ENCODE measurements around the gene LLGL2. TPM values are rescaled to one million over a fixed set of nuclear protein-coding genes. Genes with fewer than 3 reads are reported as not detected.
"Not testable (repeated sequence)": the region's sequence is repeated elsewhere in the genome, so short reads cannot be mapped to it uniquely, and the experiment has no call there.

LLGL2 gene
- total RNA-seq, 4 donors from 2014 or later, result 57.3 to 96.0 (median 79.6) TPM

DNA sequence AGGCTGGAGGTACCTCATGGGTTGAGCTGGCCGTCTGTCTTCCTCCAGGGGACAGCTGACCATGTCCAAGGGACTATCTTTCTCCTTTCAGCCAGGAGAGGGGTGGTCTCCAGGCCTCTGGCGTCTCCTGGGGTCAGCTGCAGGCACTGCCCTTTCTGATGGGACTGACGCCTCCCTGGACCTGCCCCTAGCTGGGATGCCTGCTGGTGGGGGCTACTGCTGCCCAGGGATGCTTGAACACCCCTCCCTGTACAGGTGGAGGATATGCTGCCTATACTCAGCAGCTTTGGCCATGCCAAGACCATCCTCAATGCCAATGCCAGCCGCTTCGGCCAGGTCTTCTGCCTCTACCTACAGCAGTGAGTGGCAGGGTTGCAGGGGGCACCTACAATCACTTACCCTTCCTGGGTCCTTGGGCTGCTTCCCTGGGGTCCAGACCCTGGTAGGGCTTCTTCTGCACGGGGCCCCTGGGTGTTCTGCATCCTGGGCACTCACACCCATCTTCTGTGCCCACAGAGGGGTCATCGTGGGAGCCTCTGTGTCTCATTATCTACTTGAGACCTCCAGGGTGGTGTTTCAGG is 66.3 kb downstream of the LLGL2 start:
- intact Hi-C loops (cut with DNase I; ENCODE audit: low total_unique reads), result loop anchor here (5.0 kb wide), 1 partner anchor 165 kb away; no protein-coding TSS in a partner anchor
- 86 to 89% methylated on average over 2 to 7 of the region's 7 CpGs for WGBS, 2 donors
- H3K4me3 ChIP-seq (ENCODE audit: low read depth, poor library complexity, severe bottlenecking), result no peak overlapping the region
- no peak for DNase-seq (ENCODE audit: low spot score in 2 of 2)
- TF ChIP-seq, protein P1, sequence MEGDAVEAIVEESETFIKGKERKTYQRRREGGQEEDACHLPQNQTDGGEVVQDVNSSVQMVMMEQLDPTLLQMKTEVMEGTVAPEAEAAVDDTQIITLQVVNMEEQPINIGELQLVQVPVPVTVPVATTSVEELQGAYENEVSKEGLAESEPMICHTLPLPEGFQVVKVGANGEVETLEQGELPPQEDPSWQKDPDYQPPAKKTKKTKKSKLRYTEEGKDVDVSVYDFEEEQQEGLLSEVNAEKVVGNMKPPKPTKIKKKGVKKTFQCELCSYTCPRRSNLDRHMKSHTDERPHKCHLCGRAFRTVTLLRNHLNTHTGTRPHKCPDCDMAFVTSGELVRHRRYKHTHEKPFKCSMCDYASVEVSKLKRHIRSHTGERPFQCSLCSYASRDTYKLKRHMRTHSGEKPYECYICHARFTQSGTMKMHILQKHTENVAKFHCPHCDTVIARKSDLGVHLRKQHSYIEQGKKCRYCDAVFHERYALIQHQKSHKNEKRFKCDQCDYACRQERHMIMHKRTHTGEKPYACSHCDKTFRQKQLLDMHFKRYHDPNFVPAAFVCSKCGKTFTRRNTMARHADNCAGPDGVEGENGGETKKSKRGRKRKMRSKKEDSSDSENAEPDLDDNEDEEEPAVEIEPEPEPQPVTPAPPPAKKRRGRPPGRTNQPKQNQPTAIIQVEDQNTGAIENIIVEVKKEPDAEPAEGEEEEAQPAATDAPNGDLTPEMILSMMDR (IDR thresholded peaks at IDR 0.05), result no peak
- no peak for TF ChIP-seq POLR2A (IDR thresholded peaks at IDR 0.05)

DNA sequence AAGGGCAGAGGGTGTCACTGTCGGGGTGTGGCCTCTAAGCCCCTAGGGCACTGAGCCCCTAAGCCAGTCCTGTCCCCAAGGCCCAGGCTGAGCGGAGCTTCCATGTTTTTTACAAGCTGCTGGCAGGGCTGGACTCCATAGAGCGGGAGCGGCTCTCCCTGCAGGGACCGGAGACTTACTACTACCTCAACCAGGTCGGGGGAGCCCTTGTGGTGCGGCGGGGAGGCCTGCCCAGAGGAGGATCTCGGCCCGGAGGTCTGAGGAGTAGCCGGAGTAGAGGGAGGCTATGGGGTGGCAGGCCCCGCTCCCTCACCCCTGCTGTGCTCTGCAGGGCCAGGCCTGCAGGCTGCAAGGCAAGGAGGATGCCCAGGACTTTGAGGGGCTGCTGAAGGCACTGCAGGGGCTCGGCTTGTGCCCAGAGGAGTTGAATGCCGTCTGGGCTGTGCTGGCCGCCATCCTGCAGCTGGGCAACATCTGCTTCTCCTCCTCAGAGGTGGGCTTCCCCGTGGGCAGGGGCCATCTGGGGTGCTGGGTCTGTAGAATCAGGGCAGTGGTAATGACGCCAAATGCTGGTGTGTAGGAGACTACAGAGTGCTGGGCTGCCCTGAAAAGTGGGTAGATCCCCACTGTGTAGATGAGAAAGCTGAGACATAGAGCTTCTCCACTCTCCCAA is 67.0 kb downstream of the LLGL2 start:
- TF ChIP-seq, protein P1 (IDR thresholded peaks at IDR 0.05), result no peak
- no peak for TF ChIP-seq POLR2A (IDR thresholded peaks at IDR 0.05)
- intact Hi-C loops (cut with DNase I; ENCODE audit: low total_unique reads), result loop anchor here (5.0 kb wide), 1 partner anchor 165 kb away; no protein-coding TSS in a partner anchor
- DNase-seq (ENCODE audit: low spot score in 2 of 2), result no peak
- no peak overlapping the region for H3K4me3 ChIP-seq (ENCODE audit: low read depth, poor library complexity, severe bottlenecking)
- WGBS, 2 donors, result 83 to 85% methylated on average over 14 to 16 of the region's 17 CpGs

DNA sequence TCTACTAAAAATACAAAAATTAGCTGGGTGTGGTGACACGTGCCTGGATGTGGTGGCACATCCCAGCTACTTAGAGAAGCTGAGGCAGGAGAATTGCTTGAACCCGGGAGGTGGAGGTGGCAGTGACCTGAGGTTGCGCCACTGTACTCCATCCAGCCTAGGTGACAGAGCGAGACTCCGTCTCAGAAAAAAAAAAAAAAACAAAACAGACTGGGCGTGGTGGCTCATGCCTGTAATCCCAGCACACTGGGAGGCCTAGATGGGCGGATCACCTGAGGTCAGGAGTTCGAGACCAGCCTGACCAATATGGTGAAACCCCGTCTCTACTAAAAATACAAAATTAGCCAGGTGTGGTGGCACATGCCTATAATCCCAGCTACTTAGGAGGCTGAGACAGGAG is 67.9 kb downstream of the LLGL2 start:
- WGBS, 2 donors, result 62 to 75% methylated on average over 9 of the region's 9 CpGs
- intact Hi-C loops (cut with DNase I; ENCODE audit: low total_unique reads), result loop anchor here (5.0 kb wide), 1 partner anchor 166 kb away; no protein-coding TSS in a partner anchor
- DNase-seq (ENCODE audit: low spot score in 2 of 2); H3K4me3 ChIP-seq (ENCODE audit: low read depth, poor library complexity, severe bottlenecking): not testable (repeated sequence)

DNA sequence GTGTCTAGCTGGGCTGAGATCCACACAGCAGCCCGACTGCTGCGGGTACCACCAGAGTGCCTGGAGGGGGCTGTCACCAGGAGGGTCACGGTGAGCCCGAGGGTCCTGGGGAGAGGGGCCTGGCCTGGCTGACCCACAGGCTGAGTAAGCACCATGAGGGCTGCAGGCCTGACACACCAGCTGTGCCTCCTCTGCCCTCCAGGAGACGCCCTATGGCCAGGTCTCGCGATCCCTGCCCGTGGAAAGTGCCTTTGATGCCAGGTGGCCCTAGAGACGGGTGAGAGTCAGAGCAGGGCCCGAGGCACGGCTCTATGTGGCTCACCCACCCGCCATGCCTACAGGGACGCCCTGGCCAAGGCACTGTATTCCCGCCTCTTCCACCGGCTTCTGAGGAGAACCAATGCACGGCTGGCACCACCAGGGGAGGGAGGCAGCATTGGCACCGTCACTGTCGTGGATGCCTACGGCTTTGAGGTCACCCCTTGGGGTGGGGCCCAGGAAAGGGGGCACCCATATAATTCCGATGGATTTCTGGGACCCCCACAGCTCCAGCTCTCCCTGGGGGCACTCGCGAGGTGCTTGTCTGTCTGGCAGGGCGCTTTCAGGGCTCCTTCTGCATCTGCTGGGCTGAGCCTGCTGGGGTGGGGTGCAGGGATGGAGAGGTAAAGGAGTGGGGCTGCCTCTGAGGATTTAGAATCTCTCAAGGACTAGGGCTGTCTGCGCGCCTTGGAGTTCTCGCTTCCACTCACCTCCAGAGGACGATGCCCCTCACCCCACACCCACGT is 69.2 kb downstream of the LLGL2 start:
- TF ChIP-seq POLR2A (IDR thresholded peaks at IDR 0.05), result no peak
- TF ChIP-seq, protein P1 (IDR thresholded peaks at IDR 0.05), result no peak
- 64 to 69% methylated on average over 23 to 28 of the region's 28 CpGs for WGBS, 2 donors
- intact Hi-C loops (cut with DNase I; ENCODE audit: low total_unique reads), result loop anchor here (5.0 kb wide), 1 partner anchor 167 kb away; no protein-coding TSS in a partner anchor
- DNase-seq (ENCODE audit: low spot score in 2 of 2), result no peak
- no peak overlapping the region for H3K4me3 ChIP-seq (ENCODE audit: low read depth, poor library complexity, severe bottlenecking)

DNA sequence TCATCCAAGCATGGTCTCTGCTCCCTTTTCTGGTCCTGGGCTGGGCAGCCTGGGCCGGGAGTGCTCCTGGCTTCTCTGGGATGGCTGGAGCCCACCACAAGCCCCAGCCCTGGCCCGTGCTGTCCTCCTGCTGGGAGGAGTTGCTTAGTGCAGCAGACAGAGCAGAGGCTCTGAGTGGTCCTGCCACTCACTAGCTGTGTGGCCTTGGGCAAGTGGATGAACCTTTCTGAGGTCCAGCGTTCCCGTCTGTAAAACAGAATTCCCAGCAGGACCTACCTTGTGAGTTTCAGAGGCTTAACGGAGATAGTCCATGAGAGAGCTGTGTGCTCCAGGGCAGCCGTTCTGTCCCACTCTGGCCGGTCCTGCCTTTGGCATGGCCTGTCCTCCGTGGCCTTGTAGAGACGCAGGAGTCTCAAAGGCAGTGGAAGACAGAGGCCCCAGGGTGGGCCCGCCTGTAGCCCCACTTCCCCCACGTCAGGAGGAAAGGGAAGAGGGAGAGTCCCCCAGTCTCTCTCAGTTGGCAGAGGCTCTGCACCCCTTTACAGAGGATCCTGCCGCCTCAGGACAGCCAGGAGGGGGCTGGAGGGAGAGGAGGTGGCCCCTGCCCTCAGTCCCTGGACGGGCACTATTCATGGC is 69.9 kb downstream of the LLGL2 start:
- no peak for DNase-seq (ENCODE audit: low spot score in 2 of 2)
- TF ChIP-seq POLR2A (IDR thresholded peaks at IDR 0.05), result no peak
- TF ChIP-seq, protein P1 (IDR thresholded peaks at IDR 0.05), result no peak
- intact Hi-C loops (cut with DNase I; ENCODE audit: low total_unique reads), result no loop called here
- 81% methylated on average over 11 to 13 of the region's 13 CpGs for WGBS, 2 donors
- no peak overlapping the region for H3K4me3 ChIP-seq (ENCODE audit: low read depth, poor library complexity, severe bottlenecking)
